Thyroid gland (tissue), 4 donors: Measurements from ENCODE around the gene RAET1L. TPM values are rescaled to one million over a fixed set of nuclear protein-coding genes. Genes with fewer than 3 reads are reported as not detected.

Experiments used
- DNase-seq, 2 donors: peaks; one replicate each; pipeline ENCODE4 v3.0.0-alpha.2; 2019
- H3K27ac ChIP-seq, 3 donors: fragments of 200-600 bp; sonication (generic); 1 replicate in 2 of 3; 2 replicates in 1 of 3; pipeline ENCODE4 v1.5.1; 2016 to 2019; ENCODE audit warnings: mild to moderate bottlenecking in 1 of 3, moderate library complexity in 1 of 3
- H3K27me3 ChIP-seq: fragments of 200-600 bp; sonication (generic); one replicate; pipeline ENCODE4 v1.5.1; 2019
- H3K36me3 ChIP-seq, 2 donors: fragments of 200-600 bp; sonication (generic); one replicate each; pipeline ENCODE4 v1.5.1; 2016 to 2019
- H3K4me1 ChIP-seq, 2 donors: fragments of 200-600 bp; sonication (generic); one replicate each; pipeline ENCODE4 v1.5.1; 2017 to 2019
- H3K4me3 ChIP-seq, 3 donors: fragments of 200-600 bp; sonication (generic); replicated peaks in 1 of 3; 1 replicate in 2 of 3; 2 replicates in 1 of 3; pipeline ENCODE4 v1.5.1; 2016; ENCODE audit warnings: mild to moderate bottlenecking in 1 of 3
- H3K9me3 ChIP-seq: fragments of 200-600 bp; sonication (generic); one replicate; pipeline ENCODE4 v1.5.1; 2017
- CTCF ChIP-seq, 6 experiments: fragments of 200-600 bp in 3 of 6; fragments of 450-650 bp in 3 of 6; sonication (generic) in 3 of 6; IDR thresholded peaks; one replicate each; pipeline ENCODE4 v1.5.1; 2016 to 2019; ENCODE audit warnings: antibody characterized with exemption in 6 of 6, mild to moderate bottlenecking in 2 of 6, inconsistent platforms in 1 of 6, moderate library complexity in 1 of 6
- POLR2A ChIP-seq, 2 donors: fragments of 450-650 bp; IDR thresholded peaks; one replicate each; pipeline ENCODE4 v1.6.1; 2017; ENCODE audit warnings: antibody characterized with exemption in 2 of 2, mild to moderate bottlenecking in 2 of 2, moderate library complexity in 1 of 2
- WGBS, 2 donors: methylation state at CpG; one replicate each; pipeline ENCODE4 v1.1.5; 2017; 5-methylcytosine and 5-hydroxymethylcytosine counted together
- intact Hi-C: fragments of 100-400 bp; cut with DNase I; formaldehyde crosslinking; loops from one replicate; pipeline ENCODE4 v1.15.1; 2023
- total RNA-seq, 4 donors: library from RNA; depleted of rRNA; stranded (reverse); fragments of >200 nt; gene quantifications; one replicate each; pipeline ENCODE4 v1.2.3, GENCODE V29; 2016

The RAET1L gene
- total RNA-seq, 4 donors from 2014 or later, result not detected

GRCh38 chr6:149990212-149990660, 35.1 kb downstream of the RAET1L start:
- DNase-seq, result peak in 1 of 2 donors; percentile 5
- no peak overlapping the region for H3K27ac ChIP-seq
- TF ChIP-seq CTCF (IDR thresholded peaks at IDR 0.05) (no peak), POLR2A (IDR thresholded peaks at IDR 0.05) (no peak)
- peaks cover 30% of the 10 kb centered on the region for H3K27me3 ChIP-seq
- H3K4me1 ChIP-seq, result peaks cover 10 to 22% of the 10 kb centered on the region in 2 donors
- 3 to 5% methylated on average over 20 to 30 of the region's 32 CpGs for WGBS, 2 donors
- H3K9me3 ChIP-seq, result no peaks in the 10 kb centered on the region
- no peak overlapping the region for H3K4me3 ChIP-seq
- intact Hi-C loops, result no loop called here
- no peaks in the 10 kb centered on the region for H3K36me3 ChIP-seq

- Histone ChIP-seq H3K27ac (no peak overlapping the region), H3K4me1 (peaks cover 10 to 22% of the 10 kb centered on the region in 2 donors), H3K36me3 (no peaks in the 10 kb centered on the region), H3K4me3 (no peak overlapping the region), H3K9me3 (no peaks in the 10 kb centered on the region), H3K27me3 (peaks cover 32% of the 10 kb centered on the region)
- intact Hi-C loops, result no loop called here
- TF ChIP-seq POLR2A (IDR thresholded peaks at IDR 0.05) (no peak), CTCF (IDR thresholded peaks at IDR 0.05) (no peak)
- 7 to 11% methylated on average over 17 of the region's 17 CpGs for WGBS, 2 donors
- no peak for DNase-seq
These were observed 36.6 kb downstream of the RAET1L start for GRCh38 chr6:149988550-149989346.

- Histone ChIP-seq H3K9me3 (no peaks in the 10 kb centered on the region), H3K27ac (no peak overlapping the region), H3K4me1 (peaks cover 10 to 22% of the 10 kb centered on the region in 2 donors), H3K4me3 (no peak overlapping the region), H3K36me3 (no peaks in the 10 kb centered on the region), H3K27me3 (peaks cover 32% of the 10 kb centered on the region)
- intact Hi-C loops, result no loop called here
- DNase-seq, result no peak
- no peak for TF ChIP-seq CTCF (IDR thresholded peaks at IDR 0.05)
- no peak for TF ChIP-seq POLR2A (IDR thresholded peaks at IDR 0.05)
- 39 to 50% methylated on average over 2 of the region's 2 CpGs for WGBS, 2 donors
These were observed 37.7 kb downstream of the RAET1L start for GRCh38 chr6:149987602-149988107.

GRCh38 chr6:149985481-149985937, 39.8 kb downstream of the RAET1L start:
- TF ChIP-seq CTCF (IDR thresholded peaks at IDR 0.05) (no peak), POLR2A (IDR thresholded peaks at IDR 0.05) (no peak)
- intact Hi-C loops, result no loop called here
- no peak for DNase-seq
- WGBS, 2 donors, result 23 to 33% methylated on average over 5 of the region's 5 CpGs
- Histone ChIP-seq H3K4me3 (no peak overlapping the region), H3K9me3 (no peaks in the 10 kb centered on the region), H3K27me3 (peaks cover 26% of the 10 kb centered on the region), H3K36me3 (no peaks in the 10 kb centered on the region), H3K4me1 (peaks cover 5 to 12% of the 10 kb centered on the region in 2 donors), H3K27ac (no peak overlapping the region)

- no peak overlapping the region for H3K4me3 ChIP-seq
- peaks cover 0 to 5% of the 10 kb centered on the region in 2 donors for H3K4me1 ChIP-seq
- H3K27me3 ChIP-seq, result peaks cover 20% of the 10 kb centered on the region
- no peaks in the 10 kb centered on the region for H3K9me3 ChIP-seq
- no peak overlapping the region for H3K27ac ChIP-seq
- no peak for TF ChIP-seq POLR2A (IDR thresholded peaks at IDR 0.05)
- TF ChIP-seq CTCF (IDR thresholded peaks at IDR 0.05), result no peak
- no peaks in the 10 kb centered on the region for H3K36me3 ChIP-seq
- DNase-seq, result no peak
- 58 to 63% methylated on average over 5 of the region's 5 CpGs for WGBS, 2 donors
- intact Hi-C loops, result no loop called here
These were observed 40.6 kb downstream of the RAET1L start for GRCh38 chr6:149984773-149985172.
